H9 (cell line): ENCODE measurements around the gene TBC1D9. TPM values are rescaled to one million over a fixed set of nuclear protein-coding genes. Genes with fewer than 3 reads are reported as not detected.

Source experiments
- DNase-seq: peaks from one replicate; pipeline ENCODE4 v3.0.0-alpha.2; 2017
- H2AFZ ChIP-seq: one replicate; pipeline ENCODE4 v1.6.1; 2013; ENCODE audit warnings: mild to moderate bottlenecking, low read length, control low read depth, moderate library complexity
- H2AK5ac ChIP-seq: 2 replicates; pipeline ENCODE4 v1.6.1; 2013; ENCODE audit warnings: low read length, control low read depth, mixed read lengths; ENCODE audit not compliant: insufficient read length
- H2BK120ac ChIP-seq: one replicate; pipeline ENCODE4 v1.6.1; 2013; ENCODE audit warnings: low read depth, mild to moderate bottlenecking, low read length, control low read depth, inconsistent platforms; ENCODE audit not compliant: poor library complexity, severe bottlenecking
- H2BK12ac ChIP-seq: 2 replicates; pipeline ENCODE4 v1.6.1; 2013; ENCODE audit warnings: low read length, control low read depth, mixed read lengths, low read depth; ENCODE audit not compliant: insufficient read length
- H2BK15ac ChIP-seq: 2 replicates; pipeline ENCODE4 v1.6.1; 2013; ENCODE audit warnings: low read depth, low read length, control low read depth
- H2BK20ac ChIP-seq: one replicate; pipeline ENCODE4 v1.6.1; 2013; ENCODE audit warnings: low read depth, mild to moderate bottlenecking, low read length, control low read depth, inconsistent platforms; ENCODE audit not compliant: poor library complexity, severe bottlenecking
- H2BK5ac ChIP-seq: 2 replicates; pipeline ENCODE4 v1.6.1; 2013; ENCODE audit warnings: low read length, control low read depth, mixed read lengths; ENCODE audit not compliant: insufficient read length
- H3K14ac ChIP-seq: 2 replicates; pipeline ENCODE4 v1.6.1; 2013; ENCODE audit warnings: low read length, control low read depth; ENCODE audit not compliant: insufficient read depth
- H3K18ac ChIP-seq: 2 replicates; pipeline ENCODE4 v1.6.1; 2013; ENCODE audit warnings: low read depth, mild to moderate bottlenecking, mixed read lengths, low read length, control low read depth; ENCODE audit not compliant: insufficient read length
- H3K23ac ChIP-seq: 2 replicates; pipeline ENCODE4 v1.6.1; 2013; ENCODE audit warnings: low read length, control low read depth, mixed read lengths, low read depth; ENCODE audit not compliant: insufficient read length
- H3K23me2 ChIP-seq: 2 replicates; pipeline ENCODE4 v1.6.1; 2013; ENCODE audit warnings: low read depth, mild to moderate bottlenecking, mixed read lengths, low read length, control low read depth; ENCODE audit not compliant: insufficient read length, poor library complexity, severe bottlenecking
- H3K27ac ChIP-seq: 2 replicates; pipeline ENCODE4 v1.5.1; 2013; ENCODE audit warnings: low read length, control low read depth, mixed read lengths, low read depth; ENCODE audit not compliant: insufficient read length
- H3K27me3 ChIP-seq: 2 replicates; pipeline ENCODE4 v1.6.1; 2013; ENCODE audit warnings: low read length, control low read depth, inconsistent platforms; ENCODE audit not compliant: insufficient read depth
- H3K4ac ChIP-seq: 2 replicates; pipeline ENCODE4 v1.6.1; 2013; ENCODE audit warnings: low read depth, mild to moderate bottlenecking, control low read depth, inconsistent platforms, low read length, moderate library complexity
- H3K4me1 ChIP-seq: 2 replicates; pipeline ENCODE4 v1.6.1; 2013; ENCODE audit warnings: low read length, control low read depth, inconsistent platforms; ENCODE audit not compliant: insufficient read depth
- H3K4me2 ChIP-seq: 2 replicates; pipeline ENCODE4 v1.6.1; 2013; ENCODE audit warnings: low read length, control low read depth, mixed read lengths; ENCODE audit not compliant: insufficient read length, insufficient read depth
- H3K56ac ChIP-seq: 2 replicates; pipeline ENCODE4 v1.6.1; 2013; ENCODE audit warnings: low read depth, mild to moderate bottlenecking, mixed read lengths, low read length, control low read depth; ENCODE audit not compliant: insufficient read length
- H3K79me1 ChIP-seq: 2 replicates; pipeline ENCODE4 v1.6.1; 2013; ENCODE audit warnings: low read depth, mild to moderate bottlenecking, moderate library complexity, low read length, control low read depth, inconsistent platforms; ENCODE audit not compliant: insufficient read depth, poor library complexity, severe bottlenecking
- H3K79me2 ChIP-seq: 2 replicates; pipeline ENCODE4 v1.6.1; 2013; ENCODE audit warnings: low read length, control low read depth, inconsistent platforms; ENCODE audit not compliant: insufficient read depth
- H3K9ac ChIP-seq: 2 replicates; pipeline ENCODE4 v1.6.1; 2013; ENCODE audit warnings: low read length, control low read depth, mixed read lengths; ENCODE audit not compliant: insufficient read length; ENCODE audit errors: extremely low read depth
- H3K9me3 ChIP-seq: one replicate; pipeline ENCODE4 v1.6.1; 2013; ENCODE audit warnings: low read depth, low read length, inconsistent platforms; ENCODE audit not compliant: control insufficient read depth
- H3T11ph ChIP-seq: one replicate; pipeline ENCODE4 v1.6.1; 2013; ENCODE audit warnings: mild to moderate bottlenecking, low read length, control low read depth, inconsistent platforms
- H4K20me1 ChIP-seq: one replicate; pipeline ENCODE4 v1.6.1; 2013; ENCODE audit not compliant: control insufficient read depth, insufficient read length, insufficient read depth
- H4K5ac ChIP-seq: 2 replicates; pipeline ENCODE4 v1.6.1; 2013; ENCODE audit warnings: low read depth, mild to moderate bottlenecking, mixed read lengths, low read length, control low read depth; ENCODE audit not compliant: insufficient read length
- H4K8ac ChIP-seq: replicated peaks from 2 replicates; pipeline ENCODE4 v1.6.1; 2013; ENCODE audit warnings: low read length, control low read depth, mixed read lengths, low read depth; ENCODE audit not compliant: insufficient read length
- H4K91ac ChIP-seq: 2 replicates; pipeline ENCODE4 v1.6.1; 2013; ENCODE audit warnings: low read depth, mild to moderate bottlenecking, moderate library complexity, mixed read lengths, low read length, control low read depth; ENCODE audit not compliant: insufficient read length
- H3K27ac Mint-ChIP-seq, 3 experiments: 2 replicates in 2 of 3; 3 replicates in 1 of 3; pipeline ENCODE4 v1.8.0; 2020 to 2021; ENCODE audit warnings: mixed read lengths in 3 of 3, mild to moderate bottlenecking in 1 of 3, moderate library complexity in 1 of 3
- H3K27me3 Mint-ChIP-seq: 2 replicates; pipeline ENCODE4 v1.8.0; 2021; ENCODE audit warnings: low read depth, mild to moderate bottlenecking, moderate library complexity, mixed read lengths
- H3K36me3 Mint-ChIP-seq, 3 experiments: 2 replicates in 2 of 3; 3 replicates in 1 of 3; pipeline ENCODE4 v1.8.0; 2020 to 2021; ENCODE audit warnings: low read depth in 3 of 3, mixed read lengths in 3 of 3; ENCODE audit not compliant: insufficient read depth in 1 of 3
- H3K4me1 Mint-ChIP-seq, 2 experiments: 2 replicates each; pipeline ENCODE4 v1.8.0; 2020; ENCODE audit warnings: mixed read lengths in 2 of 2
- H3K4me3 Mint-ChIP-seq, 2 experiments: 2 replicates in 1 of 2; 3 replicates in 1 of 2; pipeline ENCODE4 v1.8.0; 2020 to 2021; ENCODE audit warnings: mild to moderate bottlenecking in 2 of 2, mixed read lengths in 2 of 2, moderate library complexity in 1 of 2
- H3K9me3 Mint-ChIP-seq, 2 experiments: 2 replicates in 1 of 2; 3 replicates in 1 of 2; pipeline ENCODE4 v1.8.0; 2020; ENCODE audit warnings: mild to moderate bottlenecking in 2 of 2, mixed read lengths in 2 of 2, moderate library complexity in 1 of 2
- WGBS: extraction: QIAGEN DNeasy Blood & Tissue Kit; methylation state at CpG from one replicate; pipeline ENCODE4 v1.1.7; 2013; ENCODE audit warnings: missing lambda C conversion rate, low lambda C conversion rate, mixed read lengths; ENCODE audit not compliant: insufficient read length; ENCODE audit errors: extremely low coverage; 5-methylcytosine and 5-hydroxymethylcytosine counted together
- total RNA-seq: library from RNA; stranded (reverse); gene quantifications from 2 replicates; pipeline ENCODE4 v1.2.1, GENCODE V29; 2021
- TF ChIP-seq, protein P1 (sequence below): fragments of 200-600 bp; sonication (generic); conservative IDR thresholded peaks from 3 replicates; pipeline ENCODE4 v1.8.0; 2021; ENCODE audit warnings: antibody characterized with exemption, mild to moderate bottlenecking

Gene TBC1D9
- total RNA-seq, 1 experiment from 2014 or later: 0.63 TPM

GRCh38 chr4:140729344-140730049 is 26.7 kb downstream of the TBC1D9 start:
- no peak overlapping the region for H3K56ac ChIP-seq
- H3K9ac ChIP-seq: no peak overlapping the region
- H3K27me3 ChIP-seq: no peaks in the 10 kb centered on the region
- H3K23me2 ChIP-seq: no peaks in the 10 kb centered on the region
- Mint-ChIP-seq H3K4me1 (peaks cover 10 to 19% of the 10 kb centered on the region in 2 experiments), H3K9me3 (no peaks in the 10 kb centered on the region), H3K36me3 (no peaks in the 10 kb centered on the region), H3K4me3 (no peak overlapping the region), H3K27ac (no peak overlapping the region), H3K27me3 (no peaks in the 10 kb centered on the region; the same call in 1 of the 2 replicates)
- H2BK120ac ChIP-seq: no peak overlapping the region
- no peak overlapping the region for H4K91ac ChIP-seq
- no peaks in the 10 kb centered on the region for H3K79me1 ChIP-seq
- H2BK5ac ChIP-seq: no peak overlapping the region
- no peak overlapping the region for H3K27ac ChIP-seq
- H4K5ac ChIP-seq: no peak overlapping the region
- H3K4me2 ChIP-seq: no peak overlapping the region
- no peaks in the 10 kb centered on the region for H4K20me1 ChIP-seq
- no peak overlapping the region for H3T11ph ChIP-seq
- DNase-seq: no peak
- no peak overlapping the region for H2BK12ac ChIP-seq
- H3K4me1 ChIP-seq: no peaks in the 10 kb centered on the region; the same call in 1 of the 2 replicates
- H3K4ac ChIP-seq: no peak overlapping the region
- H2BK15ac ChIP-seq: no peak overlapping the region
- no peak overlapping the region for H2AFZ ChIP-seq
- no peaks in the 10 kb centered on the region for H3K79me2 ChIP-seq
- H3K18ac ChIP-seq: no peak overlapping the region
- TF ChIP-seq, protein P1, sequence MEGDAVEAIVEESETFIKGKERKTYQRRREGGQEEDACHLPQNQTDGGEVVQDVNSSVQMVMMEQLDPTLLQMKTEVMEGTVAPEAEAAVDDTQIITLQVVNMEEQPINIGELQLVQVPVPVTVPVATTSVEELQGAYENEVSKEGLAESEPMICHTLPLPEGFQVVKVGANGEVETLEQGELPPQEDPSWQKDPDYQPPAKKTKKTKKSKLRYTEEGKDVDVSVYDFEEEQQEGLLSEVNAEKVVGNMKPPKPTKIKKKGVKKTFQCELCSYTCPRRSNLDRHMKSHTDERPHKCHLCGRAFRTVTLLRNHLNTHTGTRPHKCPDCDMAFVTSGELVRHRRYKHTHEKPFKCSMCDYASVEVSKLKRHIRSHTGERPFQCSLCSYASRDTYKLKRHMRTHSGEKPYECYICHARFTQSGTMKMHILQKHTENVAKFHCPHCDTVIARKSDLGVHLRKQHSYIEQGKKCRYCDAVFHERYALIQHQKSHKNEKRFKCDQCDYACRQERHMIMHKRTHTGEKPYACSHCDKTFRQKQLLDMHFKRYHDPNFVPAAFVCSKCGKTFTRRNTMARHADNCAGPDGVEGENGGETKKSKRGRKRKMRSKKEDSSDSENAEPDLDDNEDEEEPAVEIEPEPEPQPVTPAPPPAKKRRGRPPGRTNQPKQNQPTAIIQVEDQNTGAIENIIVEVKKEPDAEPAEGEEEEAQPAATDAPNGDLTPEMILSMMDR: no peak
- H4K8ac ChIP-seq: no peak overlapping the region
- no peak overlapping the region for H2BK20ac ChIP-seq
- H3K9me3 ChIP-seq: no peaks in the 10 kb centered on the region
- no peak overlapping the region for H2AK5ac ChIP-seq
- no peak overlapping the region for H3K14ac ChIP-seq
- no peak overlapping the region for H3K23ac ChIP-seq
- no CpG with 5 or more reads among the region's 6 CpGs for WGBS
